HG02571 (cell line): Measurements from ENCODE around the gene STAC3.

ENCODE experiments used
- ATAC-seq: cut with Tn5 transposase; IDR thresholded peaks from one replicate; pipeline ENCODE4 v1.9.1; 2021; ENCODE audit warnings: mild to moderate bottlenecking, moderate library complexity; ENCODE audit not compliant: unreplicated experiment

Gene STAC3

DNA sequence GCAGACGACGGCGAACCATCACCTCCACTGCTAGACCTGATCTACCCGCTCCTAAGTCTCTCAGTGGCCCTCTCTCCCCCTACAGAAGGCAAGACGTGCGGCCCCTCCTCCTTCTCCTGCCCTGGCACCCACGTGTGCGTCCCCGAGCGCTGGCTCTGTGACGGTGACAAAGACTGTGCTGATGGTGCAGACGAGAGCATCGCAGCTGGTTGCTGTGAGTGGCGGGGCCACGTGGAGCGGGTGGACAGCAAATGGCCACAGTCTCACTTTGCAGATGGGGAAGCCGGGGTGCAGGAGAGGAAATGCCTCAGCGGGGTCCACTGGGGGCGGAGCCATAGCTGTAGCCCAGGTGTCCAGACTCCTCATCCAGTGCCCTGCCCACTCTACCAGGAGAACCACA is 55.8 kb downstream of the STAC3 start:
- no peak for ATAC-seq

DNA sequence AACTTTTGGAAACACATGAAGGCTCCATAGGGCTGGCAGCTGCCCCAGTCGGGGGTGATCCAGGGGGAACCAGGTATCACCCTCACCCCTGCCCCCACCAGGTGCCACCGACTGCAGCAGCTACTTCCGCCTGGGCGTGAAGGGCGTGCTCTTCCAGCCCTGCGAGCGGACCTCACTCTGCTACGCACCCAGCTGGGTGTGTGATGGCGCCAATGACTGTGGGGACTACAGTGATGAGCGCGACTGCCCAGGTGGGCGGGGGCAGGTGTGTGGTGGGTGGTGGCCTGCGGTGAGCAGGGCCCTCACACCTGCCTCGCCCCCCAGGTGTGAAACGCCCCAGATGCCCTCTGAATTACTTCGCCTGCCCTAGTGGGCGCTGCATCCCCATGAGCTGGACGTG is 56.7 kb downstream of the STAC3 start:
- ATAC-seq, result no peak

DNA sequence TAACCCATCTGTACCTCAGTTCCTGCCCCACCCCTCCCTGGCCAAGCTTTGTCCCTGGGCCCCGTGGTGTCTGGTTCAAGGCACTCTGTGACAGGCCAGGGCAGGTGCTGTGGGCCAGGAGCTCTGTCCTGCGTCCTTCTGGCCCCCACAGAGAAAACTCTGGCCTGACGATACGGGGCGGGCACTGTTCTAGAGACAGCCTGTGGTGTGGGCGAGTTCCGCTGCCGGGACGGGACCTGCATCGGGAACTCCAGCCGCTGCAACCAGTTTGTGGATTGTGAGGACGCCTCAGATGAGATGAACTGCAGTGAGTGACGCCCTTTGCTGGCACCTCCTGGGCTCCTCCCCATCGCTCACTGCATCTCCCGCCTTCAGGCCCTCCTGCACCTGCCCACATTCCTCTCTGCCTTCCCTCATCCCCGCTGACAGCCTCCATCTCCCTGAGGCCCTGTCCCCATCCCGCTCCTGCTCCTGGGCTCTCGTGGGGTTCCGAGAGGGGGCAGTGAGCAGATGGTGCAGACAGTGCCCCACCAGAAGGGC is 57.2 kb downstream of the STAC3 start:
- ATAC-seq, result no peak
